Astrocyte (in vitro differentiated cells and primary cell): ENCODE measurements around the gene FAHD2A.
"Not testable (repeated sequence)": the region's sequence is repeated elsewhere in the genome, so short reads cannot be mapped to it uniquely, and the experiment has no call there.

Experiments
- CTCF ChIP-seq: IDR thresholded peaks from 2 replicates; pipeline ENCODE4 v1.5.1; 2011; ENCODE audit warnings: low read depth, mild to moderate bottlenecking, inconsistent platforms, low read length, moderate library complexity; ENCODE audit not compliant: insufficient read depth
- EZH2 ChIP-seq: IDR thresholded peaks from 2 replicates; pipeline ENCODE4 v1.6.1; 2012; ENCODE audit warnings: mild to moderate bottlenecking, low read length, inconsistent platforms; ENCODE audit not compliant: insufficient read depth

GRCh38 chr2:95414015-95414594 lies 11.6 kb downstream of the FAHD2A start:
- TF ChIP-seq CTCF = peak; percentile 57
- not testable (repeated sequence) for TF ChIP-seq EZH2
